GM12801 (cell line): ENCODE results near the gene SORT1.

Experiments used
- TF ChIP-seq, protein P1 (sequence below): IDR thresholded peaks from one replicate; pipeline ENCODE4 v1.5.1; 2011; ENCODE audit warnings: control low read depth; ENCODE audit not compliant: insufficient read length; ENCODE audit errors: extremely low read depth

The SORT1 gene

DNA sequence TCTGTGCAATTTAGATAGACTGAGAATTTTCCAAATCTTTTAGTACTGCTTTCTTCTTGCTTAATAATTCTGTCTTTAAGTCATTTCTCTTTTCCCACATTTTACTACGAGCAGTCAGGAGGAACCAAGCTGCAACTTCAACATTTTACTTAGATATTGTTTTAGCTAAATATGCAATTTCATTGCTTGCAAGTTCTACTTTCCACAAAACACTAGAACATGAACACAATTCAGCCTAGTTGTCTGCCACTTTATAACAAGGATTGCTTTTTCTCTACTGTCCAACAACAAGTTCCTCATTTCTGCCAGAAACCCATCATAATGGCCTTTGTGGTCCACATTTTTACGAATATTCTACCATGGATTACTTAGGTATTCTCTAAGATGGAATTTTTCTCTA, 36.6 kb downstream of the SORT1 start:
- TF ChIP-seq, protein P1, sequence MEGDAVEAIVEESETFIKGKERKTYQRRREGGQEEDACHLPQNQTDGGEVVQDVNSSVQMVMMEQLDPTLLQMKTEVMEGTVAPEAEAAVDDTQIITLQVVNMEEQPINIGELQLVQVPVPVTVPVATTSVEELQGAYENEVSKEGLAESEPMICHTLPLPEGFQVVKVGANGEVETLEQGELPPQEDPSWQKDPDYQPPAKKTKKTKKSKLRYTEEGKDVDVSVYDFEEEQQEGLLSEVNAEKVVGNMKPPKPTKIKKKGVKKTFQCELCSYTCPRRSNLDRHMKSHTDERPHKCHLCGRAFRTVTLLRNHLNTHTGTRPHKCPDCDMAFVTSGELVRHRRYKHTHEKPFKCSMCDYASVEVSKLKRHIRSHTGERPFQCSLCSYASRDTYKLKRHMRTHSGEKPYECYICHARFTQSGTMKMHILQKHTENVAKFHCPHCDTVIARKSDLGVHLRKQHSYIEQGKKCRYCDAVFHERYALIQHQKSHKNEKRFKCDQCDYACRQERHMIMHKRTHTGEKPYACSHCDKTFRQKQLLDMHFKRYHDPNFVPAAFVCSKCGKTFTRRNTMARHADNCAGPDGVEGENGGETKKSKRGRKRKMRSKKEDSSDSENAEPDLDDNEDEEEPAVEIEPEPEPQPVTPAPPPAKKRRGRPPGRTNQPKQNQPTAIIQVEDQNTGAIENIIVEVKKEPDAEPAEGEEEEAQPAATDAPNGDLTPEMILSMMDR = no peak

DNA sequence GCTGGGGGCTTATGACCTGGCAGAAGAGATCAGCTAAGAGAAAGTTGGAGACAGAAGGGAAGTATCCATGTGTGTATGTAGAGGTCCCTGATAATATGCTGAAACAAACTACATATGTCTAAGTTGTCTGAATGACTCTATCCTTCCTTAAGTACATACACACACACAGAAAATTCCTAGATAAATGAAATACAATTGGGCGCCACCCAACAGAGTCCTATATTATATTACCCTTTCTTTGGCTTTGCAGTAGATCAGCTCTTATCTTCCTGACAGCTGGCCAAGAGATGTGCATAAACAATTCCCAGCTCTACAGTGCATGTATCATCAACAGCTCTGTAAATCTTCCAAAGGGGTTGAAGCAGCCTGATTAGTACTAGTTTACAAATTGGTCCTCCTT, 40.1 kb downstream of the SORT1 start:
- TF ChIP-seq, protein P1 = no peak

DNA sequence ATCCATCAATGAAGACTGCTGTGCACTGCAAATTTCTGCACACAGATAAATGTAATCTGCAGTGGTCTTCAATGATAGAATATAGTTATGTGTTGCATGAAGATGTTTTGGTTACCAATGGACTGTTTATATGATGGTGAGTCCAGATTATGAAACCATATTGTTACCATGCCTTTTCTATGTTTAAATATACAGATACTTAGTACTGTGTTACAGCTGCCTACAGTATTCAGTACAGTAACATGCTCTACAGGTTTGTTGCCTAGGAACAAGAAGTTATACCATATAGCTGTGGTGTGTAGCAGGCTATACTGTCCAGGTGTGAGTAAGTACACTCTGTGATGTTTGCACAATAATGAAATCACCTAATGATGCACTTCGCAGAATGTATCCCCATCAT, 40.8 kb downstream of the SORT1 start:
- TF ChIP-seq, protein P1 = no peak

DNA sequence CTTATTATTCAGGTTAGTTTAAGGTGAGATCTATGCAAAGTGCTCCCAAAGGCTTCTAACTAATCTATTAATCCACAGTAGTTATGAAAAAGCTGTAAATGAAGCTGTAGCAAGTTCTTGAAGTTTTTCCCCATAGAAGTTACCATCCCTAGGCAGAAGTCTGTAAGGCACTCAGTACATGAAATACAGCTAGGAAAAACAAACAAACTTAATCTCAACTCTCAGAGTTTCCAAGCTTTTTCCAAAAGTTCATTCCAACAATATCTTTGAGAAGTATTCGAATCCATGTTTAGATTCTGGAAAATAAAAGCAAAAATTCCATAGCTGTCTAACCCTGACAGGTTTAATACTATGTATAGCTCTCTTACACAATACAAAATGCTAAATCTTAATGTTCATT, 41.2 kb downstream of the SORT1 start:
- TF ChIP-seq, protein P1 = no peak

DNA sequence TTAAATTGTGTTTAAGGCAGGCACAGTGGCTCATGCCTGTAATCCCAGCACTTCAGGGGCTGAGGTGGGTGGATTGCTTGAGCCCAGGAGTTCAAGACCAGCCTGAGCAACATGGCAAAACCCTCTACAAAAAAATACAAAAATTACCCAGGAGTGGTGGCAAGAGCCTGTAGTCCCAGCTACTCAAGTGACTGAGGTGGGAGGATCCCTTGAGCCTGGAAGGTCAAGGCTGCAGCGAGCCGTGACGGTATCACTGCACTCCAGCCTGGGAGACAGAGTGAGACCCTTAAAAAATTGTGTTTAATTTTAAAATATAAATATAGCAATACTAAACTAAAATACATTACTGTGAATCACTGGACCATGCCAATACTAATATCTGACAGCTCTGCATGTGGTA, 42.8 kb downstream of the SORT1 start:
- TF ChIP-seq, protein P1 = no peak

DNA sequence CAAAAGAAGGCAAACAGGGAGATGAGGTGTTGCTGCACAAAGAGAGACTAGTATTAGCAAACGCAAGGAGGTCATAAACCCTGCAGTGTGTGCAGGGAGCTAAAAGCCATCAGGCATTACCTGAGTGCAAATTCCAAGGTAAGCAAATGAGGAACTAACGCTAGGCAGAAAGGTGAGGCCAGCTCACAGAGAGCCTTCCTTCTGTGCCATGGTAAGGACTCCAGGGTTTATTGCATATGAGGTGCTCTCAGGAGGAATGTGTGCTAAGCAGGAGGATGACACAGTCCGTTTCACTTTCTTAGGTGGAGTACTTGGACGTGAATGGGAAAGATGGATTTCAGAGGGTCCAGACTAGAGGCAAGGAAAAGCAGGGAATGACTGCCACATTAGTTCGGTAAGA, 46.3 kb downstream of the SORT1 start:
- TF ChIP-seq, protein P1 = no peak

DNA sequence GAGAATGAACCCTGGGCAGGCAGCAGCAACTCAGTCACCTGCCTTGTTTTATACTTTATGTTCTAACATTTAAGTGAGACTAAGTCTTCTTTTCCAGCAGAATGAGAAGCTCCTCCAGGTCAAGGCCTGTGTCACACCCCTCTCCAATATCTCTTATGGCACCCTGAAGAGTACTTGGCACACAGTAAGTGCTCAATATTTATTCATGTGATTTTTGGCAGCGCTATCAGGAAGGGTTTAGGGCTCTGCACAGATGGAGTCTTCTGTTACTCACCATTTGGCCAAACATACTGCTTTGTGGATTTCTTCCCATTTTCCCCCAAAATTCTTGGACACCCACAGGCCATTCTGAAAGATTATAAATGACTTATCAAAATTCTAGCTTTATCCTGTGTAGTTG, 47.1 kb downstream of the SORT1 start:
- TF ChIP-seq, protein P1 = no peak

DNA sequence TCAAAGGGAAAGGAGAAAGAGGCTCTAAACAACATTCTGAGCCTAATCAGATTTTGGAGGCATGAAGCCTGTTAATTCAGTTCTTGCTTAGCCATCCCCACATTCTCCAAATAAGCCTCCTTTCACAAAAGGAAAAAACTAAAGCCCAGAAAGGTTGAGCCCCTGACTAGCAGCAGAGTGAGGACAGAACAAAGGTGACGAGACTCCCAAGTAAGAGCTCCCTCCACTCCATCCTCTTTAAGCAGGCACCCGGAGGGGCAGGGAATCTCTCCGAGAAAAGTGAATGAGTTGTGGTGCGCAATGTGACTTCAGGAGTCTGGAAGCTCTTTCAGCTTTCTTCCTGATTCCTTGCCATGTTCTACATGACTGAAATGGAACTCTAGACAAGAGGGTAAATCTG, 47.5 kb downstream of the SORT1 start:
- TF ChIP-seq, protein P1 = no peak
